ENCODE measurements around the gene PIK3R2.

PIK3R2 gene

GRCh38 chr19:18150776-18151624 lies 2.0 kb upstream of the PIK3R2 start:
- no peak for DNase-seq (ENCODE audit: low read depth)
- H3K4me3 ChIP-seq (ENCODE audit: control insufficient read depth, low read depth, low read length): no peak overlapping the region
- no peak for TF ChIP-seq CTCF (IDR thresholded peaks at IDR 0.05; ENCODE audit: control insufficient read depth, insufficient read depth, low read depth, low read length, missing control alignments)

GRCh38 chr19:18152442-18152816 lies 534 bp upstream of the PIK3R2 start:
- TF ChIP-seq CTCF (IDR thresholded peaks at IDR 0.05; ENCODE audit: control insufficient read depth, insufficient read depth, low read depth, low read length, missing control alignments): peak; percentile 69
- DNase-seq (ENCODE audit: low read depth): peak; percentile 86
- peak overlapping the region; percentile 43 for H3K4me3 ChIP-seq (ENCODE audit: control insufficient read depth, low read depth, low read length)

DNA sequence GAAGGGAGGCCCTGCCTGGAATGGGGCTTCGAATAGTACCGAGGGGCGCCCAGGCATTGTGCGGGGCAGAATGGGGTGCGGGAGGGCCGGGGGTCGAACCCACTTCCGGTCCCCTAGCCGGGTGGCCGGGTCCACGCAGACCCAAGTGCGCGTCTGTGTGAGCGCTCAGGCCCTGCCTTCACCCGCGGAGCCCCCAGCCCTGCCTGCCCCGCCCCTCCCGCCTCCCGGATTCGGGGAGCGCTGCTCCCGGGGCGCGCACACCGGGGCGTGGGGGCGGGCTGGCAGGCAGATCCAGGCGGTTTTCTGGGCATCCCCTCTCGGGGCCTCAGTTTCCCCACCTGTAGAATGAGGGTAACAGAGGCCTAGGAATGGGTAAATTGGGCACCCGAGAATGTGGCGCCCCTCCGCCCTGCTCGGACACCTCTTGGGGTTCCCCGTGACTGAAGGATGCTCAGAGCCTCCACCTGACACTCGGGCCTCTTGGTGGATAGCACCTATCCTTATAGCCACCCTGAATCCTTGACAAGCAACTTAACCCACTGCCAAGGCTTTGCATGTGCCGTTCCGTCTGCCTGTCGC lies 682 bp downstream of the PIK3R2 start:
- no peak for DNase-seq (ENCODE audit: low read depth)
- peak overlapping the region; percentile 86 for H3K4me3 ChIP-seq (ENCODE audit: control insufficient read depth, low read depth, low read length)
- no peak for TF ChIP-seq CTCF (IDR thresholded peaks at IDR 0.05; ENCODE audit: control insufficient read depth, insufficient read depth, low read depth, low read length, missing control alignments)

- H3K4me3 ChIP-seq (ENCODE audit: control insufficient read depth, low read depth, low read length): no peak overlapping the region
- DNase-seq (ENCODE audit: low read depth): no peak
- TF ChIP-seq CTCF (IDR thresholded peaks at IDR 0.05; ENCODE audit: control insufficient read depth, insufficient read depth, low read depth, low read length, missing control alignments): no peak
Measured at GRCh38 chr19:18155095-18156087, 2.4 kb downstream of the PIK3R2 start.

DNA sequence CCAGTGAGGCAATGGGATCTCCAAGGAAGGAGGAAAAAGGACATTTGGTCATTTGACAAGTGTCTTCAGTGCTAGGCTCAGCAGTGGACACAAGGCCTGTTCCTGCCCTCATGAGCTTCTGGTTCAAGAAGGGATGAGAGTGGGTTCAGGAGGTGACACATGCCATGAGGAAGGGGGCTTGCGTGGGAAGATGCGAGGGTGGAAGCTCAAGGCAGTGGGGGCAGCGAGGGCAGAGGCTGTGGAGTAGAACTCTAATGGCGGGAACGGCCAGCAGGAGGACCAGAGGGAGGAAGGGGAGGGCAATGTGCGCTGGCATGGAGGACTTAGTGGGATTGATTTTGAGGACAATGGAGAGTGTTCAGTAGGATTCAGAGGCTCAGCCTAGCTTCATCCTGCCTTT lies 3.3 kb downstream of the PIK3R2 start:
- no peak for TF ChIP-seq CTCF (IDR thresholded peaks at IDR 0.05; ENCODE audit: control insufficient read depth, insufficient read depth, low read depth, low read length, missing control alignments)
- no peak overlapping the region for H3K4me3 ChIP-seq (ENCODE audit: control insufficient read depth, low read depth, low read length)
- no peak for DNase-seq (ENCODE audit: low read depth)

DNA sequence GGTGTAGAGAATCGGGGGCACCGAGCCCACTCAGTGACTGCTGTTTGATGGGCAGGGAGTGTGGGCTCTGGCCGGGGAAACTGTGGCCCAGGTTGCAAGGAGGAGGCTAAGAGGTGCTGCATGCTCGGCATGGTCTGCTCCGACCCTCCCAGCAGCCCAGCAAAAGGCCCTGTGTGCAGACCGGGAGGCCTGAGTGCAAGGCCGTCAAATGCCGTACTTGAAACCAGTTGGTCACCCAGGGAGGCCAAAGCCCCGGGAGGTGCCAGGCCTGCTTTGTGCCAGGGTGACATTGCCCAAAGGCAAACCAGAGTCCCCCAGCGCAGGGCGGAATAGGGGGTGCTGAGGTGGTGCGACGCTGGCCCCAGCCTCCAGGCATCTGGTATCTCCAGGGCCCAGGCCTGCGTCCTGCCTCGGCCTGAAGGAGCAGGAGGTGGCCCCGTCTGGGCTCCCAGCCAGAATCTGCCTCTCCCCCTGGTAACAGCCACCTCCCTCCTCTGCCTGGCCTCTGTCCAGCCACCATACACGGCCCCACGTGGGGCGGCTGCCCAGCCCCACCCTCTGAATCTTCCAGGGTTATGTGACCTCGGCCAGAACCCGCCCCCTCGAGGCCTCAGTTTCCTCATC lies 4.0 kb downstream of the PIK3R2 start:
- H3K4me3 ChIP-seq (ENCODE audit: control insufficient read depth, low read depth, low read length): no peak overlapping the region
- no peak for TF ChIP-seq CTCF (IDR thresholded peaks at IDR 0.05; ENCODE audit: control insufficient read depth, insufficient read depth, low read depth, low read length, missing control alignments)
- DNase-seq (ENCODE audit: low read depth): peak; percentile 5

All from AG09309 (cell line).